Measurements from ENCODE around the gene PALM. TPM values are rescaled to one million over a fixed set of nuclear protein-coding genes. Genes with fewer than 3 reads are reported as not detected.
A peak's percentile ranks its signal among the peaks of the same experiment; 100 is the strongest.

Gene PALM
- total RNA-seq = 3.2 and 17.1 TPM in 2 replicates

DNA sequence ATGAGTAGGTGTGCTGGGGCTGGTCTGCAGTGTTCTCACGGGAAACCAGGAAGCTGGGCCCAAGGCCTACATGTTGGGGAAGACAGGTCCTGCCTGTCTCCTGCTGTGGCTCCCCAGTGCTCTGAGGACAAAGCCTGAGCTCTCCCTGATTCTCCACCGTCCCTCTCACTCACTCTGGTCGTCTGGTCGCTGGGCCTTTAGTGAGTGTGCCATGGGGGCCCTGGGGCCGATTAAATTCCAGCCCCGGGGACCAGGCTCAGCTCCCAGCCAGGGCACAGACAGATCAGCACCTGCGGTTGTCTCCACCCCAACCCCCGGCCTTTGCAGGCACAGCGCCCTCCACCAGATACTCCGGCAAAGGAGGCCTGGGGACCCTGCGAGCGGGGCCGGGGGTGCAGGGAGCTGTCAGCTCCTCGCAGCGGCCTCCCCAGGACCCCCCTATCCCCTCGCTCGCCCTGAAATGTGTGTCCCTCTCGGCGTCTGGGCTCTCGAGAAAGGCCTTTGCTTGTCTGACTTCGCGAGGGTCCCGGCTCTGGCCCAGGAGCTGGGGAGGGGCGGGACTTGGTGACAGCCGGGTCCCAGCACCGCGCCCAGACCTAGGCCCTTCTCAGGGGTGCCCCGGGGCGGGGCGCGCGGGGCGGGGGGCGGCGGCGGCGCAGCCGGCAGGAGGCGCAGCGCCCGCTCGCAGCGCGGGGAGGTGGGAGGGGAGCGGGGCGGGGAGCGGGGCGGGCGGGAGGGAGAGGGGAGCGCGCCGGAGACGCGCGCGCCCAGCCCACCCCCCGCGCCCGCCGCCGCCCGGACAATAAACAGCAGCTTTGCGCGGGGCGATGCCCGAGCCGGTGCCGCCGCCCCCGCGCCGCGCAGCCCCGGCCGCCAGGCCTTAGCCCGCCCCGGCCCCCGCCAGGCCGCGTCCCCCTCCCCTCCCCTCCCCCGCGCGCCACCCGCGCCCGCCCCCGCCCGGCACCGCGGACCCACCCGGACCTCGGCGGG, at the start of gene PALM:
Gene PALM, plus strand, starts transcription at position 782 of the 990 bp plus-strand sequence. CDS start 212 bp downstream, outside the sequence.
- peak within 1 kb of the TSS; percentile 50 for H3K4me3 ChIP-seq (ENCODE audit: low read depth, low read length)

GRCh38 chr19:660793-661426, 47.8 kb upstream of the PALM start:
- TF ChIP-seq, protein P1, sequence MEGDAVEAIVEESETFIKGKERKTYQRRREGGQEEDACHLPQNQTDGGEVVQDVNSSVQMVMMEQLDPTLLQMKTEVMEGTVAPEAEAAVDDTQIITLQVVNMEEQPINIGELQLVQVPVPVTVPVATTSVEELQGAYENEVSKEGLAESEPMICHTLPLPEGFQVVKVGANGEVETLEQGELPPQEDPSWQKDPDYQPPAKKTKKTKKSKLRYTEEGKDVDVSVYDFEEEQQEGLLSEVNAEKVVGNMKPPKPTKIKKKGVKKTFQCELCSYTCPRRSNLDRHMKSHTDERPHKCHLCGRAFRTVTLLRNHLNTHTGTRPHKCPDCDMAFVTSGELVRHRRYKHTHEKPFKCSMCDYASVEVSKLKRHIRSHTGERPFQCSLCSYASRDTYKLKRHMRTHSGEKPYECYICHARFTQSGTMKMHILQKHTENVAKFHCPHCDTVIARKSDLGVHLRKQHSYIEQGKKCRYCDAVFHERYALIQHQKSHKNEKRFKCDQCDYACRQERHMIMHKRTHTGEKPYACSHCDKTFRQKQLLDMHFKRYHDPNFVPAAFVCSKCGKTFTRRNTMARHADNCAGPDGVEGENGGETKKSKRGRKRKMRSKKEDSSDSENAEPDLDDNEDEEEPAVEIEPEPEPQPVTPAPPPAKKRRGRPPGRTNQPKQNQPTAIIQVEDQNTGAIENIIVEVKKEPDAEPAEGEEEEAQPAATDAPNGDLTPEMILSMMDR (conservative IDR thresholded peaks at IDR 0.05; ENCODE audit: low read depth, low read length) = no peak
- peak overlapping the region; percentile 93 for H3K4me3 ChIP-seq (ENCODE audit: low read depth, low read length)
- no peak for DNase-seq (ENCODE audit: low read depth)

More for the DNA sequence above, at the start of gene PALM:
- no peak for DNase-seq (ENCODE audit: low read depth)
- TF ChIP-seq, protein P1 (conservative IDR thresholded peaks at IDR 0.05; ENCODE audit: low read depth, low read length) = no peak

DNA sequence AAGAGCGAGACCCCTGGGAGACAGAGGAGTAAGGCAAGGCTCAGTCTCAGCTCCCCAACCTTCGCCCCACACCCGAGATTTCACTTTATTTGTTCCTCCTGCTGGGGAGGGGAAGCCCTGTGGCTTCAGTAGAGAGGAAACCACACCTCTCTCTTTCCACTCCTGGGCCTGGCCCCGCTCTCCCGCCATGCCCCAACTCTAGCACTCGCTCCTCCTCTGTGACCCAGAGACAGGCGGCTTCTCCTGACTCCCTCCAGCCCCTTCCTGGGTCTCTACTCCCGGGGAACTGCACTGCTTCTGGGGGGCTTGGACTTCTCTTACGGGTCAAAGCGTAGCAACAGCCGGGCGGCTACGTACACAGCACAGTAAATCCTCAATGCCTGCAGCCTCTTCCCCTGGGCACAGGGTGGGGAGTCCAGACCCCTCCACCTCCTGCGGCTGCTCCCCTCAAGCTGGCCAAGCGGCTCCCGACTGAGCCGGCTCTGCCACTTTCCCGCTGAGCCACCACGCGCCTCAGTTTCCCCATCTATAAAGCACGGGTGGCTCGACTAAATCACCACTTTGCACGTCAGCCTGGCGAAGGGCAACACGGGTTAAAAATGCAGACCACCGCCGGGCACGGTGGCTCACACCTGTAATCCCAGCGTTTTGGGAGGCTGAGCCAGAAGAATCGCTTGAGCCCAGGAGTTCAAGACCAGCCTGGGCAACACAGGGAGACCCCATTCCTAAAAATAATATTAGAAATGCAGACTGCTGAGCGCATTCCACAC, 47.1 kb upstream of the PALM start:
- no peak for DNase-seq (ENCODE audit: low read depth)
- peak overlapping the region; percentile 93 for H3K4me3 ChIP-seq (ENCODE audit: low read depth, low read length)
- TF ChIP-seq, protein P1 (conservative IDR thresholded peaks at IDR 0.05; ENCODE audit: low read depth, low read length) = no peak

- no peak for DNase-seq (ENCODE audit: low read depth)
- TF ChIP-seq, protein P1 (conservative IDR thresholded peaks at IDR 0.05; ENCODE audit: low read depth, low read length) = no peak
- H3K4me3 ChIP-seq (ENCODE audit: low read depth, low read length) = peak overlapping the region; percentile 93
Measured at GRCh38 chr19:662207-662961, 46.4 kb upstream of the PALM start.

GRCh38 chr19:662962-663681, 45.6 kb upstream of the PALM start, which contains the start of gene RNF126:
Gene RNF126, minus strand, starts transcription at chr19:663214. Its CDS starts 93 bp downstream, at chr19:663121.
- TF ChIP-seq, protein P1 (conservative IDR thresholded peaks at IDR 0.05; ENCODE audit: low read depth, low read length) = no peak
- DNase-seq (ENCODE audit: low read depth) = no peak
- H3K4me3 ChIP-seq (ENCODE audit: low read depth, low read length) = peak within 1 kb of the TSS; percentile 93

Data from epithelial cell of proximal tubule (primary cell).